Kidney glomerular epithelial cell (primary cell): Measurements from ENCODE around the gene FRMD5.

ENCODE experiments used
- DNase-seq: peaks from one replicate; lab custom pipeline; 2025; lab: John Stamatoyannopoulos, UW

Gene FRMD5

DNA sequence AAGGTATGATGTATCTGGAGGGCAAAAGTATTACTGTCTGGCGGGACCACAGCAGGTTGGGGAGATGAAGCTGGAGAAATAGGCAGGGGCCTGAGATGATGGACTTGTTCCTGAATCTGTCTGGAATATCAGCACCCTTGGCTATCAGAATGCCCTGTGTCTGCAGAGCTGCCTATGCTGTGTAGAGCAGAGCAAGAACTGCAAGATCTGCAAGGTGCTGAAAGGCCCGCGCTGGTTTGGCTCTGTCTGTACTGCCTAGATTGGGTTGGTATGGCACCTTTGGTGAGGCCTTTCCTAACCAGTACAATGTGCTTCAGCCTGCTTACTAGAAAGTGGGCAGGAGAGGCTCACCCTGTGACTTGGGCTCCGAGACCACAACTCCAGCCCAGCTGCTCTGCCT lies 271.5 kb downstream of the FRMD5 start:
- DNase-seq = no peak

- DNase-seq = no peak
Observed at GRCh38 chr15:43922021-43922420, 273.1 kb downstream of the FRMD5 start.

- DNase-seq = no peak
Observed at GRCh38 chr15:43920815-43921214, 274.3 kb downstream of the FRMD5 start.

DNA sequence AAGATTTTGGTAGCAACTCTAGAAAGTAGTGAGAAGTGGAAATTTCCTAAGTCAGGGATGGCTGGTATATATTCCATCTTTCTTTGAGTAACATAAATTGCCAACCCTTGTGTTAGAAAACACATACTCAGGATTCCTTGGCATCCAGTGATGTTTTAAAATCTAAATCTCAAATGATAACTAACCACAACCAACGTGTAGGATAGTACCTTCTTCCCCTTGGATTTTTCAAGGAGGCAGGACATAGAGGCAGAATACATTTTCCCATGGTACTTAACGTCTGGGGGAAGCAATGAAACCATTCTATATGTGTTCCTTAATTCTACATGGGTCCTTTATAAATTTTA lies 274.8 kb downstream of the FRMD5 start:
- no peak for DNase-seq

GRCh38 chr15:43919540-43920253 lies 275.4 kb downstream of the FRMD5 start:
- no peak for DNase-seq

- DNase-seq = no peak
Observed at GRCh38 chr15:43918717-43919116, 276.4 kb downstream of the FRMD5 start.

DNA sequence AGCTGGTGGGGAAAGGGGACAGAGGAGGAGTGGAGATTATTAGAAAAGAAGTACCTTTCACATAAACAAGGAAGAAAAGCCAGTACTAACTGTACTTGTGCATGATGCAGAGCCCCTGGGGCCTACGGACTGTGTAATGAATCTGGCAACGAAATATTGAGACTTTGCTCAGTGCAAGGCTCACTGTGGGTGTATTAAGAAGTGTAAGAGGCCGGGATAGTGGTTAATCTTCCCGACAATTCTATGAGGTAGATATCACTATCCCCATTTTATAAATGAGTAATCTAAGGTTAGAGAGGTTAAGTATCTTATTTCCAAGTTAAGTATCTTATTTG lies 278.8 kb downstream of the FRMD5 start:
- no peak for DNase-seq

GRCh38 chr15:43915631-43916325 lies 279.3 kb downstream of the FRMD5 start:
- DNase-seq = no peak

- DNase-seq = no peak
Observed at GRCh38 chr15:43913941-43914340, 281.1 kb downstream of the FRMD5 start.

GRCh38 chr15:43913026-43913780 lies 281.9 kb downstream of the FRMD5 start:
- DNase-seq = peak; percentile 100

GRCh38 chr15:43912208-43912607 lies 282.9 kb downstream of the FRMD5 start:
- DNase-seq = peak; percentile 64

- DNase-seq = peak; percentile 55
Observed at GRCh38 chr15:43911235-43911781, 283.8 kb downstream of the FRMD5 start.

GRCh38 chr15:43908516-43909050 lies 286.5 kb downstream of the FRMD5 start:
- DNase-seq = no peak

GRCh38 chr15:43905755-43906154 lies 289.3 kb downstream of the FRMD5 start:
- no peak for DNase-seq

GRCh38 chr15:43903864-43904290 lies 291.2 kb downstream of the FRMD5 start:
- peak; percentile 50 for DNase-seq

- no peak for DNase-seq
Observed at GRCh38 chr15:43901495-43901894, 293.6 kb downstream of the FRMD5 start.

- DNase-seq = no peak
Observed at GRCh38 chr15:43900996-43901395, 294.1 kb downstream of the FRMD5 start.

DNA sequence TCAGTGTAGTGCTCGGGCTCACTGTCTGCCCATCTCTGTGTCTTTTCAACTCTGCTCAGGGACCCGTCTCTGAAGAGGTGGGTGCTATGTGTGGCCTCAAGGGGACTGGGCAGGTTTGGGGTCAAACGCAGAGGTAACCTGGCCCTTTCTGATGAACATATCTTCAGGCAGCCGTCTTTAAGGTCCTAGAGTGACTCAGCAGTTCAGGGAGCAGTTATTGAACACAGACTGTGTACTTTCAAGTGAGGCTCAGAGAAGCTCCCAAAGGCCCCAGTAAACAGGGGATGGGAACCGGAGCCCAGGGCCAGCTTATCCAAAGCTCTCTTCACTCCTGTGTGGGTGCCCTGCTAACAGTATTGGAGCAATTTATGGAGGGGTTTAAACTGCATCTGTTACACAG lies 295.1 kb downstream of the FRMD5 start:
- DNase-seq = no peak

GRCh38 chr15:43898891-43899290 lies 296.2 kb downstream of the FRMD5 start:
- DNase-seq = no peak

GRCh38 chr15:43896543-43896942 lies 298.5 kb downstream of the FRMD5 start:
- no peak for DNase-seq

- no peak for DNase-seq
Observed at GRCh38 chr15:43895586-43895985, 299.5 kb downstream of the FRMD5 start.

GRCh38 chr15:43893956-43894355 lies 301.1 kb downstream of the FRMD5 start:
- DNase-seq = no peak

GRCh38 chr15:43889042-43889441 lies 306.0 kb downstream of the FRMD5 start:
- no peak for DNase-seq
